Measurements from ENCODE around the gene PITPNM3. TPM values are rescaled to one million over a fixed set of nuclear protein-coding genes. Genes with fewer than 3 reads are reported as not detected.

Gene PITPNM3
- total RNA-seq, 1 donor from 2014 or later = 2.8 TPM

DNA sequence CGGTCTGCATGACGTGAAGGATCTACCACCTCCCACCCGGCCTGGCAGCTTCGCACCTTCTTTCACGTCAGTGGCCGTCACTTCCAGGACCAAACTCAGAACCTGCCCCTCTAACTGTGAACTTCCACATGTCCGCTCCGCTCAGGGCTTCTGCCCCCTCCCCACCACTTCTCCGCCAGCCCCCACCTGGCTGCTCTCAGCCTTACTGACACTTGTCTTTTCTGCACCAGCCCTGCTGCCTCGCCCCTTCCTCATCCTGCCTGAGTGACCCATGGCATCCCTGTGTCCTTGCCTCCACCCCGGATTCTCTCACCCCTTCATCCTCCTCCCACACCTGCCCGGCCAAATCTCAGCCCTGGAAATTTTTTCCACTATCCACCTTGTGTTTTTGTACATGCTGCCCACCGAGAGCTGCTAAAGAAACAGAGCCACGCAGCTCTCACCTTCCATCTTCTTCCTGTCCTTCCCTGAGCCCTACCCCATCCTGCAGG lies 97.8 kb downstream of the PITPNM3 start:
- Mint-ChIP-seq H3K4me3 (ENCODE audit: low read depth) (no peak overlapping the region), H3K4me1 (ENCODE audit: low read depth) (peaks cover 3% of the 10 kb centered on the region), H3K27me3 (peaks cover 15% of the 10 kb centered on the region), H3K36me3 (ENCODE audit: insufficient read depth) (peaks cover 2% of the 10 kb centered on the region), H3K27ac (no peak overlapping the region), H3K9me3 (ENCODE audit: low read depth) (no peaks in the 10 kb centered on the region)
- TF ChIP-seq, protein P1, sequence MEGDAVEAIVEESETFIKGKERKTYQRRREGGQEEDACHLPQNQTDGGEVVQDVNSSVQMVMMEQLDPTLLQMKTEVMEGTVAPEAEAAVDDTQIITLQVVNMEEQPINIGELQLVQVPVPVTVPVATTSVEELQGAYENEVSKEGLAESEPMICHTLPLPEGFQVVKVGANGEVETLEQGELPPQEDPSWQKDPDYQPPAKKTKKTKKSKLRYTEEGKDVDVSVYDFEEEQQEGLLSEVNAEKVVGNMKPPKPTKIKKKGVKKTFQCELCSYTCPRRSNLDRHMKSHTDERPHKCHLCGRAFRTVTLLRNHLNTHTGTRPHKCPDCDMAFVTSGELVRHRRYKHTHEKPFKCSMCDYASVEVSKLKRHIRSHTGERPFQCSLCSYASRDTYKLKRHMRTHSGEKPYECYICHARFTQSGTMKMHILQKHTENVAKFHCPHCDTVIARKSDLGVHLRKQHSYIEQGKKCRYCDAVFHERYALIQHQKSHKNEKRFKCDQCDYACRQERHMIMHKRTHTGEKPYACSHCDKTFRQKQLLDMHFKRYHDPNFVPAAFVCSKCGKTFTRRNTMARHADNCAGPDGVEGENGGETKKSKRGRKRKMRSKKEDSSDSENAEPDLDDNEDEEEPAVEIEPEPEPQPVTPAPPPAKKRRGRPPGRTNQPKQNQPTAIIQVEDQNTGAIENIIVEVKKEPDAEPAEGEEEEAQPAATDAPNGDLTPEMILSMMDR (IDR thresholded peaks at IDR 0.05; ENCODE audit: unreplicated experiment) = no peak
- no peak for DNase-seq (ENCODE audit: low spot score, unreplicated experiment)

GRCh38 chr17:6457688-6458459 lies 98.5 kb downstream of the PITPNM3 start:
- no peak overlapping the region for H3K4me3 Mint-ChIP-seq (ENCODE audit: low read depth)
- no peaks in the 10 kb centered on the region for H3K9me3 Mint-ChIP-seq (ENCODE audit: low read depth)
- TF ChIP-seq, protein P1 (IDR thresholded peaks at IDR 0.05; ENCODE audit: unreplicated experiment) = no peak
- H3K4me1 Mint-ChIP-seq (ENCODE audit: low read depth) = peaks cover 3% of the 10 kb centered on the region
- no peak overlapping the region for H3K27ac Mint-ChIP-seq
- H3K36me3 Mint-ChIP-seq (ENCODE audit: insufficient read depth) = peaks cover 2% of the 10 kb centered on the region
- DNase-seq (ENCODE audit: low spot score, unreplicated experiment) = no peak
- H3K27me3 Mint-ChIP-seq = peaks cover 22% of the 10 kb centered on the region

DNA sequence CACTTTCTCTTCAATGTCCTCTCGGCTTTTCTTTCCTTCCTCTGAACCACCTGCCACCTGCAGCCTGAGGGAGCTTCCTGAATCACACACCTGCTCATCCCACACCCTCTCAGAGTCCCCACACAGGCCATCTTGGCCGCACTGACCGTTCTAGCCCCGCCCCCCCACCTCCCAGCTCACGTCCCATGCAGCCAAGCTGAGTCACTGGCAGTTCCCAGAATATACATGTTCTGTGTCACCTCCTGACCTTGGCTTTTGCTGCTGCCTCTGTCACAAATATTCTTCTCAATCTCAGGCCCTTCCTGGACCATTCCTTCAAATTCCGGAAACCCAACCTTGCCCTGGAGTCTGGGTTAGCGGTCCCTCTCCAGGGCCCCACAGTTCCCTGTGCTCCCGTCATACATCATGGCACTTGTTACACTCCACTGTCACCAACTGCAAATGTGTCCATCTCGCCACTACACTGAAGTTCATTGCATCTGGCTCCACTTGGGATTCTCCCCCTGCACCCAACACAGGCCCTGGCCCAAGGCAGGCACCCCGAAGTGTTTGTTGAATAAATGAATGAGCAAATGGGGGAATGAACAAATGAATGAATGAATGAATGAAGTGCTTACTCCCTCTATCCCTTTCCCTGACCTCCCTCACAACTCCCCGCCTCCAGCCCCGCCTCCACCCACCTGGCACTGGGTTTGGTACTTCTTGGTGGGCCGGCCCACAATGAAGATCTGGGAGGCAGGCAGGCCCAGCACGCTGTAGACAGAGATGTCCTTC lies 99.3 kb downstream of the PITPNM3 start:
- TF ChIP-seq, protein P1 (IDR thresholded peaks at IDR 0.05; ENCODE audit: unreplicated experiment) = no peak
- Mint-ChIP-seq H3K27ac (no peak overlapping the region), H3K9me3 (ENCODE audit: low read depth) (no peaks in the 10 kb centered on the region), H3K36me3 (ENCODE audit: insufficient read depth) (peaks cover 2% of the 10 kb centered on the region), H3K27me3 (peaks cover 25% of the 10 kb centered on the region), H3K4me3 (ENCODE audit: low read depth) (peak overlapping the region; percentile 35), H3K4me1 (ENCODE audit: low read depth) (peaks cover 9% of the 10 kb centered on the region)
- no peak for DNase-seq (ENCODE audit: low spot score, unreplicated experiment)

DNA sequence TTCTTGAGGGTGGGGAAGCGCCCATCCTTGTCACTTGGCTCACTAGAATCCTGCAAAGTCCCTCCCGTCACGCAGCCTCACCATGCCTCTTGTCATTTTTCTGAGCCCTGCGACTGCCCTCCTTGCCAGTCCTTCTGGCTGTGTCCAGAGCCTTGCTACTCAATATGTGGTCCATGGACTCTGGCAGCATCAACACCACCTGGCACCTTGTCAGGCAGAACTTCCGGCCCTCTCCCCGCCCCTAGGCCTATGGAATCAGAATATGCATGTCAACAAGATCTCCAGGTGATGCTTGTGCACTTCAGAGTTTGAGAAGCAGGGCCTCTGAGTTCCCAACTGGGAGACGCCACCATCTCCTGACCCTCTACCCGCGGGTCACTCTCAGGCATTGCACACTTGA lies 100.0 kb downstream of the PITPNM3 start:
- Mint-ChIP-seq H3K4me3 (ENCODE audit: low read depth) (peak overlapping the region; percentile 35), H3K36me3 (ENCODE audit: insufficient read depth) (peaks cover 2% of the 10 kb centered on the region), H3K27ac (peak overlapping the region; percentile 73), H3K9me3 (ENCODE audit: low read depth) (no peaks in the 10 kb centered on the region), H3K27me3 (peaks cover 25% of the 10 kb centered on the region), H3K4me1 (ENCODE audit: low read depth) (peaks cover 15% of the 10 kb centered on the region)
- TF ChIP-seq, protein P1 (IDR thresholded peaks at IDR 0.05; ENCODE audit: unreplicated experiment) = no peak
- DNase-seq (ENCODE audit: low spot score, unreplicated experiment) = no peak

DNA sequence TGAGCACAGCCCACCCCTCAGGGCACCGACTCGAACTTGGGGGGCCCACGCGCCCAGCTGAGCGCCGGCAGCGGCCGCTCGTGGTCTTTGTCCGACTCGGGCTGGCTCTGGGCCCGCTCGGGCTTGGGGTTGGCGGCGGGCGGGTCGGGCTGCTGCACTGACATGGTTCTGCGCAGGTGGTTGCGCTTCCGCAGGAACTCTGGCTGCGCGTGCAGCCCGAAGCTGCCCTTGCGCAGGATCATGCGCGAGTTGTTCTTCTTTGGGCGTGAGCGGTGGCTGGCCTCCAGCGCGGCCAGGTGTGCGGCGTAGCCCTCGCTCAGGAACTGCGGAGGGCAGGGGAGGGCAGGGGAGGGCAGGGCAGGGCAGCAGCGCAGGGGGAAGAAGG lies 101.0 kb downstream of the PITPNM3 start:
- Mint-ChIP-seq H3K27ac (no peak overlapping the region), H3K36me3 (ENCODE audit: insufficient read depth) (peaks cover 2% of the 10 kb centered on the region), H3K9me3 (ENCODE audit: low read depth) (no peaks in the 10 kb centered on the region), H3K4me3 (ENCODE audit: low read depth) (peak overlapping the region; percentile 60), H3K27me3 (peaks cover 25% of the 10 kb centered on the region), H3K4me1 (ENCODE audit: low read depth) (peaks cover 24% of the 10 kb centered on the region)
- peak; percentile 52 for DNase-seq (ENCODE audit: low spot score, unreplicated experiment)
- TF ChIP-seq, protein P1 (IDR thresholded peaks at IDR 0.05; ENCODE audit: unreplicated experiment) = no peak
